KMS-11 (cell line): ENCODE measurements around the gene AHRR.

Experiments used
- H2AFZ ChIP-seq: fragments of 200-600 bp; sonication (generic); 2 replicates; pipeline ENCODE4 v1.6.1; 2016; ENCODE audit warnings: antibody characterized with exemption, mixed run types, low read depth
- H3K27ac ChIP-seq: fragments of 200-600 bp; sonication (generic); 2 replicates; pipeline ENCODE4 v1.6.1; 2016; ENCODE audit warnings: mild to moderate bottlenecking, mixed run types
- H3K27me3 ChIP-seq: fragments of 200-600 bp; sonication (generic); 2 replicates; pipeline ENCODE4 v1.6.1; 2017; ENCODE audit warnings: mild to moderate bottlenecking, low read depth, mixed run types, moderate library complexity; ENCODE audit not compliant: insufficient read depth
- H3K36me3 ChIP-seq: fragments of 200-600 bp; sonication (generic); 2 replicates; pipeline ENCODE4 v1.6.1; 2017; ENCODE audit warnings: mild to moderate bottlenecking, mixed run types; ENCODE audit not compliant: insufficient read depth
- H3K4me1 ChIP-seq: fragments of 200-600 bp; sonication (generic); 2 replicates; pipeline ENCODE4 v1.6.1; 2016; ENCODE audit warnings: mild to moderate bottlenecking, low read depth, mixed run types; ENCODE audit not compliant: poor library complexity, severe bottlenecking
- H3K4me2 ChIP-seq: fragments of 200-600 bp; sonication (generic); 2 replicates; pipeline ENCODE4 v1.7.0; 2016; ENCODE audit warnings: mild to moderate bottlenecking, mixed run types
- H3K4me3 ChIP-seq: fragments of 200-600 bp; sonication (generic); IDR thresholded peaks from 2 replicates; pipeline ENCODE4 v1.6.1; 2017; ENCODE audit warnings: low read depth, low read length, mixed read lengths; ENCODE audit not compliant: insufficient read depth
- H3K79me2 ChIP-seq: fragments of 200-600 bp; sonication (generic); 2 replicates; pipeline ENCODE4 v1.6.1; 2016; ENCODE audit warnings: low read depth, mixed run types; ENCODE audit not compliant: insufficient read depth
- H3K9ac ChIP-seq: fragments of 200-600 bp; sonication (generic); 2 replicates; pipeline ENCODE4 v1.6.1; 2016; ENCODE audit warnings: mild to moderate bottlenecking, mixed run types
- H4K20me1 ChIP-seq: fragments of 200-600 bp; sonication (generic); 2 replicates; pipeline ENCODE4 v1.6.1; 2016; ENCODE audit warnings: mild to moderate bottlenecking, mixed run types; ENCODE audit not compliant: insufficient read depth
- CTCF ChIP-seq: fragments of 200-600 bp; sonication (generic); conservative IDR thresholded peaks from 2 replicates; pipeline ENCODE4 v1.6.1; 2017; ENCODE audit warnings: low read depth, mild to moderate bottlenecking, antibody characterized with exemption, low read length, moderate library complexity, mixed read lengths

The AHRR gene

GRCh38 chr5:428754-429452 is 107.4 kb downstream of the AHRR start:
- H2AFZ ChIP-seq = no peak overlapping the region
- no peaks in the 10 kb centered on the region for H4K20me1 ChIP-seq
- H3K4me2 ChIP-seq = no peak overlapping the region
- no peak overlapping the region for H3K27ac ChIP-seq
- H3K9ac ChIP-seq = no peak overlapping the region
- peaks cover 11% of the 10 kb centered on the region for H3K4me1 ChIP-seq
- no peak for TF ChIP-seq CTCF
- no peaks in the 10 kb centered on the region for H3K36me3 ChIP-seq
- no peaks in the 10 kb centered on the region for H3K27me3 ChIP-seq
- H3K4me3 ChIP-seq = no peak overlapping the region
- no peaks in the 10 kb centered on the region for H3K79me2 ChIP-seq

- Histone ChIP-seq H3K4me2 (no peak overlapping the region), H3K9ac (no peak overlapping the region), H3K27me3 (no peaks in the 10 kb centered on the region), H3K4me3 (no peak overlapping the region), H2AFZ (no peak overlapping the region), H4K20me1 (no peaks in the 10 kb centered on the region), H3K27ac (no peak overlapping the region), H3K4me1 (peaks cover 7% of the 10 kb centered on the region), H3K36me3 (no peaks in the 10 kb centered on the region), H3K79me2 (no peaks in the 10 kb centered on the region)
- no peak for TF ChIP-seq CTCF
These were observed 108.1 kb downstream of the AHRR start for GRCh38 chr5:429453-430188.

DNA sequence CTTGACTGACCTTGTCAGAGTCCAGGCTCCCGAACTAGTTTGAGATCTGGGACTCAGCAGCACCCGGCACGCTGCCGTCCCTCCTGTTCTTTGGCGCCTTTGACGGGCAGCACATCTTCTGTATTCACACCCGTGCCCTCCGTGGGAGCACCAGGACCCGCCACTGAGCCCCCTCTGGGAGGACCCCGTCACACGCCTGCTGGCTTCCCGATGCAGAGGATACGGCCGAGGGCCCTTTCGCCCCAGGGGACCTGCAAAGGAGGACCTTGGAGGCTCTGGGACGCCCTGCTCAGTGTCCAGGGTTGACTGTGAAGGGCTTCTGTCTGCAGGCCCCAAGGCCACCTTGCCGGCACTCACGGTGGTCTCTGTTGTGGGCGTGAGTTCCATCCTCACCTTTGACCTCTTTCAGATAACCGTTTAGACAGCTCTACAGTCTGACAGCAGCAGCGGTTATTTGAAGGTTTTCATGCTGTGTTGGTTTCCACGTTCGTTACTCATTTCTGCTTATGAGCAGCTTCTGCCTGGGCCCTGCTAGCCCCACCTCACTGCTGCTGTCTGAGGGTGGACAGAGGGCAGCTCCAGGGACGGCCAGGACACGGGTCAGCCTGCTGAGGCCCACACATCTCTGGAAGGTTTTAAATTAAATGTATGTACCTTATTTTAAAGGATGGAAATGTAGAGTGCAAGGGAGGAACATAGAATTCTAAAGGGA is 108.9 kb downstream of the AHRR start:
- H2AFZ ChIP-seq = no peak overlapping the region
- H3K36me3 ChIP-seq = no peaks in the 10 kb centered on the region
- H3K27ac ChIP-seq = no peak overlapping the region
- no peak for TF ChIP-seq CTCF
- H3K4me1 ChIP-seq = no peaks in the 10 kb centered on the region
- no peak overlapping the region for H3K4me2 ChIP-seq
- no peaks in the 10 kb centered on the region for H3K79me2 ChIP-seq
- H4K20me1 ChIP-seq = no peaks in the 10 kb centered on the region
- no peaks in the 10 kb centered on the region for H3K27me3 ChIP-seq
- H3K4me3 ChIP-seq = no peak overlapping the region
- H3K9ac ChIP-seq = no peak overlapping the region

DNA sequence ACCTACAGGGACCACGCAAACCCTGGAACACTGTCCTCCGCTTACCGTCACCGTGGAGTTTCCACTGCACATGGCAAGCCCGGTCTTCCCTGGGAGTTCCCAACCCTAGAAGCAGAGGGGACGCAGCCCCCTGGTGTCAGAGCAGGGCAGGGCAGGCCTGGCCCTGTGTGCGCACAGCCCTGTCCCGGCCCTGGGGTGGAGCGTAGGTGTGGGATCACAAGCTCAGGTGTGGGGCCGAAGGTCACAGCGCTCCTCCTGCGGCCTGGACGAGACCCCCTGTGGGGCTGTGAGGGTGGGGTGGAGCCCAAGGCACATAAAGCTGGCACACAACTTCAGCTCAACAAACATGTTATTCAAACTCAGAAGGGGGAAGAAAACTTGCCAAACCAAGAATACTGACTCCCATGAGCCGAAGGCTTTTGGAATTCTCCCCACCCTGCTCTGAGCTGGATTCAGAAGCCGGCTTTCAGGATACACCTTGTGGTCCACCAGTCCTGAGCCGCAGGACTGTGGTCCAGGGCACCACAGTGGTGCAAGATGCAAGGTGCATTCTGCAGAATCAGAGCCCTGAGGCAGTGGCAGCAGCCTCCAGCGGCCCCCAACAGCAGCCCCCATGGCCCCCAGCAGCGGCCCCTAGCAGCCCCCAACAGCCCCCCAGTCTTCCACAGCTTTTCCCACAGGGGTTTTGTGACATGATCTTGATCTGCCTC is 109.6 kb downstream of the AHRR start:
- Histone ChIP-seq H4K20me1 (no peaks in the 10 kb centered on the region), H3K27me3 (no peaks in the 10 kb centered on the region), H3K4me1 (no peaks in the 10 kb centered on the region), H3K79me2 (no peaks in the 10 kb centered on the region), H3K27ac (no peak overlapping the region), H2AFZ (no peak overlapping the region), H3K4me3 (no peak overlapping the region), H3K9ac (no peak overlapping the region), H3K36me3 (no peaks in the 10 kb centered on the region), H3K4me2 (no peak overlapping the region)
- TF ChIP-seq CTCF = peak; percentile 75
